Kidney (tissue), 14 donors: ENCODE results near the gene CNTN4. TPM values are rescaled to one million over a fixed set of nuclear protein-coding genes. Genes with fewer than 3 reads are reported as not detected.

Experiments
- DNase-seq, 5 donors: peaks; one replicate each; pipeline ENCODE4 v3.0.0-alpha.2; 2013 to 2020
- FAIRE-seq: peaks from 2 replicates; lab custom pipeline; 2012; peaks lifted over from hg19 to GRCh38; lab: Jason Lieb, UNC
- H3K27ac ChIP-seq, 2 donors: one replicate each; pipeline ENCODE4 v1.7.0; 2013; ENCODE audit warnings: low read depth in 2 of 2, low read length in 2 of 2, inconsistent platforms in 1 of 2
- H3K27me3 ChIP-seq: one replicate; pipeline ENCODE4 v1.7.1; 2013; ENCODE audit warnings: low read length, inconsistent platforms; ENCODE audit not compliant: control insufficient read depth, insufficient read depth
- H3K36me3 ChIP-seq, 3 donors: one replicate each; pipeline versions ENCODE4 v1.7.0 to v1.7.1; 2013; ENCODE audit warnings: low read length in 3 of 3, control low read depth in 1 of 3, inconsistent platforms in 1 of 3; ENCODE audit not compliant: insufficient read depth in 3 of 3, control insufficient read depth in 2 of 3
- H3K4me1 ChIP-seq, 3 donors: one replicate each; pipeline versions ENCODE4 v1.7.0 to v1.7.1; 2013; ENCODE audit warnings: low read length in 3 of 3, inconsistent platforms in 1 of 3, low read depth in 1 of 3; ENCODE audit not compliant: control insufficient read depth in 2 of 3, insufficient read depth in 2 of 3
- H3K4me3 ChIP-seq, 3 donors: one replicate each; pipeline versions ENCODE4 v1.7.0 to v1.8.1; 2013; ENCODE audit warnings: low read length in 3 of 3, control low read depth in 1 of 3, inconsistent platforms in 1 of 3
- H3K9ac ChIP-seq, 3 donors: one replicate each; pipeline versions ENCODE4 v1.7.0 to v1.7.1; 2013; ENCODE audit warnings: low read length in 3 of 3, control low read depth in 1 of 3, inconsistent platforms in 1 of 3
- H3K9me3 ChIP-seq, 3 donors: one replicate each; pipeline versions ENCODE4 v1.7.0 to v1.7.1; 2013; ENCODE audit warnings: low read length in 3 of 3, control low read depth in 1 of 3, inconsistent platforms in 1 of 3; ENCODE audit not compliant: control insufficient read depth in 2 of 3, insufficient read depth in 1 of 3
- intact Hi-C: fragments of 100-400 bp; cut with DNase I; formaldehyde crosslinking; loops from one replicate; pipeline ENCODE4 v1.11.1; 2022
- polyA plus RNA-seq: library from polyadenylated mRNA; stranded (reverse); fragments of 350-450 nt; fragmentation: Illumina TruSeq; extraction: RNeasy Lipid Tissue Mini Kit (QIAGEN cat#74804); gene quantifications from one replicate; pipeline ENCODE4 v1.2.3, GENCODE V29; 2014; ENCODE audit warnings: low read depth, low replicate concordance; ENCODE audit not compliant: insufficient read depth
- total RNA-seq: library from RNA; stranded (reverse); fragmentation: NEBNext Ultra II Directional; extraction: Animal tissue kit (Norgen Biotek cat#: 25700); gene quantifications from one replicate; pipeline ENCODE4 v1.2.1, GENCODE V29; 2021
- TF ChIP-seq, protein P1 (sequence below): IDR thresholded peaks from 3 replicates; pipeline ENCODE4 v1.5.1; 2012; ENCODE audit warnings: mild to moderate bottlenecking, moderate library complexity, borderline replicate concordance; ENCODE audit not compliant: insufficient read depth; ENCODE audit errors: extremely low read depth
- donor health status: control.
- donor health status: control.
- donor health status: control.
- donor health status: control.
- donor health status: control.
- donor health status: DM: yes; HTN: yes; CAD: no.
- donor health status: Normal renal cell carcinoma (clear cell type).

Gene CNTN4
- total and polyA plus RNA-seq, 2 donors from 2014 or later, result 2.2 to 13.4 TPM

DNA sequence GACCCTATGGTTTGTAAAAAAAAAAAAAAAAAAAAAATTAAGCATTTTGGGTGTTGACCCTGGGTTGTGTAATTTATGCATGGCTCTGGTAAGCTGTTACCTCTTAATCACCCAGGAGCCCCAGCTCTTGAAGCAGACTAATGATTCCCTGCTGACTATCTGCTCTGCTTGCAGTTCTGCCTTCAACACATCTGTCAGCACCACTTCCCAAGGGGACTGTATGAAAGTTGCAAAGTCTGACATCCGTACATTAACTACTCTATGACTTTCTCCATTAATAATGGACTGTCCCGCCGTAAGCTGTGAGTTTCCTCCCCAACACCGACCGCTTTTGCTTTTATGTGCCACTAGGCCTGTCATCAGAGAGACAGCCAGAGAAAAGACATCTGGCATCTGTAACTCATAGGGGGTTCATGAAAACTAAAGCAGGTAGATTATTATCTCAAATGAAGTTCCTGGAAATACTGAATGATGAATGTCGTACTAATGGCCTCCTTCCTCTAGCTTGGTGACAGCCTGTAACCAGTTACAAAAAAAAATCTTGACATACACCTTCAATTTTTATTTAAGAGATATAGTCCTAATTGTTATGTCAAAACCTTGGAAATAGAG lies 740.0 kb downstream of the CNTN4 start:
- TF ChIP-seq, protein P1, sequence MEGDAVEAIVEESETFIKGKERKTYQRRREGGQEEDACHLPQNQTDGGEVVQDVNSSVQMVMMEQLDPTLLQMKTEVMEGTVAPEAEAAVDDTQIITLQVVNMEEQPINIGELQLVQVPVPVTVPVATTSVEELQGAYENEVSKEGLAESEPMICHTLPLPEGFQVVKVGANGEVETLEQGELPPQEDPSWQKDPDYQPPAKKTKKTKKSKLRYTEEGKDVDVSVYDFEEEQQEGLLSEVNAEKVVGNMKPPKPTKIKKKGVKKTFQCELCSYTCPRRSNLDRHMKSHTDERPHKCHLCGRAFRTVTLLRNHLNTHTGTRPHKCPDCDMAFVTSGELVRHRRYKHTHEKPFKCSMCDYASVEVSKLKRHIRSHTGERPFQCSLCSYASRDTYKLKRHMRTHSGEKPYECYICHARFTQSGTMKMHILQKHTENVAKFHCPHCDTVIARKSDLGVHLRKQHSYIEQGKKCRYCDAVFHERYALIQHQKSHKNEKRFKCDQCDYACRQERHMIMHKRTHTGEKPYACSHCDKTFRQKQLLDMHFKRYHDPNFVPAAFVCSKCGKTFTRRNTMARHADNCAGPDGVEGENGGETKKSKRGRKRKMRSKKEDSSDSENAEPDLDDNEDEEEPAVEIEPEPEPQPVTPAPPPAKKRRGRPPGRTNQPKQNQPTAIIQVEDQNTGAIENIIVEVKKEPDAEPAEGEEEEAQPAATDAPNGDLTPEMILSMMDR, result no peak

DNA sequence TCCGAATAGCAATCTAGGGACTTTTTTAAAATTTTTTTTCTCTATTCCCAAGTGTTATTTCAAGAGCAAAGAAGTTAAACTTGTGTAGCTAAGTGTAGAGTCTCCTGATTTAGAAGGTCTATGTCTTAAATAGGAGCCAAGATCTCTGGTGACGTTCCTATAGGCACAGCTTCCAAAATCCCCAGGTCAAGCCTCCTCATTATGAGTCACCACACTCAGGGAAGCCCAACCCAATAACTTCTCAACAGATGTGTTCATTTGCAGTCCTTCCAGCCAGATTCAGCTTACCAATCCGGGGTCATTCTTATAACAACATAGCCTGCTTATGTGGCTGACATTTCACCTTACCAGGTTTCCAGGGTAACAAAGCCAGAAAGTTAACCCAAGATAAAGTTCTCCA lies 741.2 kb downstream of the CNTN4 start:
- no peak overlapping the region for H3K9ac ChIP-seq
- intact Hi-C loops, result no loop called here
- no peak overlapping the region for H3K27ac ChIP-seq
- H3K36me3 ChIP-seq, result no peaks in the 10 kb centered on the region
- peak in 1 of 5 donors; percentile 9 for DNase-seq
- H3K4me1 ChIP-seq, result peaks cover 0 to 2% (median 0%) of the 10 kb centered on the region in 3 donors
- H3K4me3 ChIP-seq, result no peak overlapping the region
- TF ChIP-seq, protein P1, result no peak
- FAIRE-seq, result no peak
- no peaks in the 10 kb centered on the region for H3K9me3 ChIP-seq
- H3K27me3 ChIP-seq, result no peaks in the 10 kb centered on the region

More for the DNA sequence above, 740.0 kb downstream of the CNTN4 start:
- Histone ChIP-seq H3K4me3 (no peak overlapping the region), H3K27ac (no peak overlapping the region), H3K9ac (no peak overlapping the region), H3K4me1 (peaks cover 0 to 2% (median 0%) of the 10 kb centered on the region in 3 donors), H3K36me3 (no peaks in the 10 kb centered on the region), H3K27me3 (no peaks in the 10 kb centered on the region), H3K9me3 (no peaks in the 10 kb centered on the region)
- no peak for FAIRE-seq
- DNase-seq, result peak in 4 of 5 donors; percentile 32 to 64 (median 40)
- intact Hi-C loops, result no loop called here

DNA sequence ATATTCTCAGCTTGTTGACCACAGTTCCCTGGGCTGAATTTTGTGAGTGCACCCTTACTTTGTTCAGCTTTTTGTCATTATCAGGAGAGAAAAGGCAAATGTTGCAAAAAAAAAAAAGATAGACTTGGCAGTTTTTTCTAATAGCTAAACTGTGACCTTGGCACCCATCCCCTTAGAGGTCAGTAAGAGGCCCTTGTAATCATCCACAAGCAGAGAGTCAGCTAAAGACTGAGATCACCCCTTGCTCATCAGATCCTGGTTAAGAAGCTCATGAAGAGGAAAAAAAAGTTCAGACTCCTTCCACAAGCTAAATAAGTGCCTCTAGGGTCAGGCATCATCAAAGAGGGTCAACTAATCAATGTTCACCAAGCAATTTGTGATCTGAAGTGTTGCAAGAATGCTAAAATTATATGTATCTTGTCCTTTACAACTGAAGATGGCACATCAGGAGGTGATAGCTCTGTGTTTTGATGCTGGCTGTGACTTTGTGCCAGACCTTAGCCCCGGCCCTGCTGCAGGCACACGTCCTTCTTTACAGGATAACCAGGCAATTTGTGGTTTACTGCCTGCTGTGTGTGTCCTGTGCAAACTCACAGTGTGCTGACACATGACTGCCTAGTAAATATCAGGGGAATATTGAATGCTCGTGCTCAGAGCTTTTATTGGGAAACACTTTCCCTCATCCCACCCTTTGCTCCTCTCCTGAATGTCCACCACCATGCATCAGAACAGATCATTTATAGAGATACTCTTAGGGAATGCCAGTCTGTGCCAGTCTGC lies 748.6 kb downstream of the CNTN4 start:
- H3K9ac ChIP-seq, result no peak overlapping the region

More for the DNA sequence above, 748.6 kb downstream of the CNTN4 start:
- FAIRE-seq (no peak), DNase-seq (no peak)
- H3K4me3 ChIP-seq, result no peak overlapping the region
- H3K27me3 ChIP-seq, result no peaks in the 10 kb centered on the region
- no peaks in the 10 kb centered on the region for H3K9me3 ChIP-seq
- H3K4me1 ChIP-seq, result no peaks in the 10 kb centered on the region
- no peak overlapping the region for H3K27ac ChIP-seq
- TF ChIP-seq, protein P1, result no peak
- intact Hi-C loops, result no loop called here
- H3K36me3 ChIP-seq, result no peaks in the 10 kb centered on the region
